HCT116 (cell line): ENCODE data around the gene PTGIS.
"Not testable (repeated sequence)": the region's sequence is repeated elsewhere in the genome, so short reads cannot be mapped to it uniquely, and the experiment has no call there.

ENCODE experiments used
- CTCF ChIP-seq, 3 experiments: fragments of 200-600 bp in 1 of 3; sonication (generic) in 1 of 3; IDR thresholded peaks in 2 of 3; conservative IDR thresholded peaks in 1 of 3; 2 replicates each; pipeline ENCODE4 v1.5.1; 2012 to 2017; ENCODE audit warnings: low read depth in 2 of 3, low read length in 2 of 3, antibody characterized with exemption in 1 of 3, borderline replicate concordance in 1 of 3, control low read depth in 1 of 3, mild to moderate bottlenecking in 1 of 3, mixed read lengths in 1 of 3, mixed run types in 1 of 3, moderate library complexity in 1 of 3; ENCODE audit not compliant: insufficient read depth in 1 of 3
- EZH2 ChIP-seq: fragments of 200-600 bp; sonication (generic); IDR thresholded peaks from 2 replicates; pipeline ENCODE4 v1.6.1; 2017; ENCODE audit warnings: antibody characterized with exemption, mixed run types
- MAX ChIP-seq: IDR thresholded peaks from 2 replicates; pipeline ENCODE4 v1.6.1; 2012
- POLR2A ChIP-seq: IDR thresholded peaks from 2 replicates; pipeline ENCODE4 v1.7.0; 2011; ENCODE audit warnings: borderline replicate concordance; ENCODE audit not compliant: insufficient read depth, insufficient read length; ENCODE audit errors: extremely low read depth
- POLR2AphosphoS5 ChIP-seq: IDR thresholded peaks from 2 replicates; pipeline ENCODE4 v1.6.1; 2011; ENCODE audit warnings: mild to moderate bottlenecking, low read depth, low read length, moderate library complexity
- ZNF274 ChIP-seq: fragments of 200-500 bp; sonication (Bioruptor generic); IDR thresholded peaks from 2 replicates; pipeline ENCODE4 v1.6.1; 2014; ENCODE audit warnings: mild to moderate bottlenecking, low read depth, low read length, inconsistent platforms
- TF ChIP-seq, protein P1 (sequence below): IDR thresholded peaks from 2 replicates; pipeline ENCODE4 v1.6.1; 2011; ENCODE audit warnings: mild to moderate bottlenecking, low read length, moderate library complexity; ENCODE audit not compliant: insufficient replicate concordance; ENCODE audit errors: extremely low read depth

GRCh38 chr20:49615051-49615400 is 47.1 kb upstream of the PTGIS start:
- TF ChIP-seq ZNF274; MAX; POLR2AphosphoS5; CTCF (IDR thresholded peaks at IDR 0.05 in 2 of 3, conservative IDR thresholded peaks at IDR 0.05 in 1 of 3; ENCODE audit: borderline replicate concordance in 1 of 3, insufficient read depth in 1 of 3, low read depth in 2 of 3, low read length in 2 of 3); EZH2; POLR2A: not testable (repeated sequence)
- TF ChIP-seq, protein P1, sequence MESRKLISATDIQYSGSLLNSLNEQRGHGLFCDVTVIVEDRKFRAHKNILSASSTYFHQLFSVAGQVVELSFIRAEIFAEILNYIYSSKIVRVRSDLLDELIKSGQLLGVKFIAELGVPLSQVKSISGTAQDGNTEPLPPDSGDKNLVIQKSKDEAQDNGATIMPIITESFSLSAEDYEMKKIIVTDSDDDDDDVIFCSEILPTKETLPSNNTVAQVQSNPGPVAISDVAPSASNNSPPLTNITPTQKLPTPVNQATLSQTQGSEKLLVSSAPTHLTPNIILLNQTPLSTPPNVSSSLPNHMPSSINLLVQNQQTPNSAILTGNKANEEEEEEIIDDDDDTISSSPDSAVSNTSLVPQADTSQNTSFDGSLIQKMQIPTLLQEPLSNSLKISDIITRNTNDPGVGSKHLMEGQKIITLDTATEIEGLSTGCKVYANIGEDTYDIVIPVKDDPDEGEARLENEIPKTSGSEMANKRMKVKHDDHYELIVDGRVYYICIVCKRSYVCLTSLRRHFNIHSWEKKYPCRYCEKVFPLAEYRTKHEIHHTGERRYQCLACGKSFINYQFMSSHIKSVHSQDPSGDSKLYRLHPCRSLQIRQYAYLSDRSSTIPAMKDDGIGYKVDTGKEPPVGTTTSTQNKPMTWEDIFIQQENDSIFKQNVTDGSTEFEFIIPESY, result not testable (repeated sequence)
